Muscle layer of colon (tissue), 2 donors: ENCODE results near the gene MYO1G.

Experiments used
- H3K27ac ChIP-seq: one replicate; pipeline ENCODE4 v1.7.0; 2013; ENCODE audit warnings: low read depth, mild to moderate bottlenecking, low read length, moderate library complexity
- H3K27me3 ChIP-seq, 2 donors: one replicate each; pipeline ENCODE4 v1.7.0; 2013; ENCODE audit warnings: low read length in 2 of 2, mild to moderate bottlenecking in 2 of 2; ENCODE audit not compliant: insufficient read depth in 2 of 2, control insufficient read depth in 1 of 2
- H3K36me3 ChIP-seq: one replicate; pipeline ENCODE4 v1.7.0; 2013; ENCODE audit warnings: mild to moderate bottlenecking, low read length; ENCODE audit not compliant: insufficient read depth
- H3K4me1 ChIP-seq: one replicate; pipeline ENCODE4 v1.7.0; 2013; ENCODE audit warnings: mild to moderate bottlenecking, low read length; ENCODE audit not compliant: insufficient read depth
- H3K4me3 ChIP-seq, 2 donors: one replicate each; pipeline ENCODE4 v1.7.0; 2013; ENCODE audit warnings: low read length in 2 of 2, low read depth in 1 of 2, mild to moderate bottlenecking in 1 of 2, moderate library complexity in 1 of 2
- H3K9ac ChIP-seq: one replicate; pipeline ENCODE4 v1.7.0; 2013; ENCODE audit warnings: low read length
- H3K9me3 ChIP-seq: one replicate; pipeline ENCODE4 v1.7.0; 2013; ENCODE audit warnings: mild to moderate bottlenecking, low read length
- donor health status: abdominal sarcoma.
- donor health status: Adenocarcinoma of cecum.

Gene MYO1G

DNA sequence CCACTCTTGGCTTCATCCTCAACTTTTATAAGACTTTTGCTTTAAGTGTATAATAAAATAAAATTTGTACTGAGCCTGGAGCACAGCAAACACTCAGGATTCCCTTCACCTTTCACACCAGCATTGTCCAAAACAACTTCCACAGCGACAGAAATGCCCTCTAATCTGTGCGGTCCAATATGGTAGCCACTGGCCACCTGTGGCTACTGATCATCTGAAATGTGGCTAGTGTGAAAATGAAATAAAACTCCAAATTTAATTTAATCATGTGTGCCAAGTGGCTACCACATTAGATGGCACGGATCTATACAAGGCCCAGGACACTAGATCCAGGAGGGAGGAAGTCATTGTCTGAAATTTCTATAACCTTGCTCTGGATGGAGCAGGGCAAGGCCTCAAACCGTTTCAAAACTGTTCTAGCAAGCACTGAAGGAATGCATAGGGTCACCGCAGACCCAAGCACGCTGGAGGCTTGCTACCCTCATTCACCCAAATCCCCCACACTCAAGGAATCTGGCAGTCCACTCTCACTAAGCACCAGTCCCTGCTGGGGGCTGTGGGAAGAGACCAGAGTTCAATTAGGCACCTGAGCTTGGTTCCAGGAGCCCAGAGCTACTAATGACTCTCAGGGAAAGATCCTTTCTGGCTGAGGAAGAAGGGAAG, 6.3 kb upstream of the MYO1G start:
- H3K9ac ChIP-seq: no peak overlapping the region
- H3K36me3 ChIP-seq: peaks cover 31% of the 10 kb centered on the region
- peak overlapping the region; percentile 83 for H3K27ac ChIP-seq
- no peaks in the 10 kb centered on the region for H3K9me3 ChIP-seq
- H3K27me3 ChIP-seq: no peaks in the 10 kb centered on the region
- peaks cover 18% of the 10 kb centered on the region for H3K4me1 ChIP-seq
- H3K4me3 ChIP-seq: no peak overlapping the region

DNA sequence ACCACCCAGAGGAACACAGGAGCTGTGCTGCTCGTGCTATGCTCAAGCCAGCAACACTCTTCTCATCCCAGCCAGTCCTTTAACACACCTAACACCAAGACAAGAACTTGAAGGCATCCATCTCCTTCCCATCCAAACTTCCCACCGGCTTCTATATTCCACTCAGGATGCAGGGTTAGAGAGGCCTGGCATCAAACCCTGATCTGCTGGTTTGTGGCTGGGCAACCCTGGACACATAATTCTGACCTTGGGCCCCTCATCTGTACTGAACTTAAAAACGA, 5.6 kb upstream of the MYO1G start:
- Histone ChIP-seq H3K4me1 (peaks cover 18% of the 10 kb centered on the region), H3K27ac (no peak overlapping the region), H3K36me3 (peaks cover 31% of the 10 kb centered on the region), H3K9ac (no peak overlapping the region), H3K4me3 (no peak overlapping the region), H3K27me3 (no peaks in the 10 kb centered on the region), H3K9me3 (no peaks in the 10 kb centered on the region)

DNA sequence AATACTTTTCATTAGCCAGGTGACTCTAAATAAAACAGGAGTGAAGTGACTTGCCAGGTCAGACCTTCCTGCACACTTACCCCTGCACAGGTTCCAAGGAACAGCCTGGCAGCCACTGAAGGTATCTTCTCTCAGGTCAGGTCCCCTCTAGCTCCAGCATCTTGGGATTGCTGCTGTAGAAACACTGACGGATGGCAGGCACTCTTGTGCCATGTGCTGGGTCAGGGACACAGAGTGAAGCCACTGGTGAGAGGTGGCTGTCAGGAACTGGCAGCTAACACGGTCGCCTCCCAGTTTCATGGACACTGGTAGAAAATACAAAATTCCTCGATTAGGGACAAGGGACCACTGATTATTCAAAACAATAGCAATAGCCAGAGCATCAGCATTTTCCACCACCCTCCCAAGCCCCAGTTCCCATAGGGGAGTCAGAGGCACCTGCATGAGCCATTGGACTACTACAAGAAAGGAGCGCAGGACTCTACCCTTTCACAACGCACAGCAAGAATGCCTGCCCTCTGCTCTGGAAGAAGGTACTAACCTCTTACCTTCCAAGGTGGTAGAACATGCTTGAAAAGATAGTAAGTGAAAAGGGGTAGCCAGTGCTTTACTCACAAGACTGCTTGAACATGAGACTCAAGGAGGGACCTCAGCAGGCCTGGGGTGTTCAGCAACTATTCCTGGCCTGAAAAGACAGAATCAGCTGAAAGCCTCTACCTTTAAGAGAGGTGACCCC, 5.1 kb upstream of the MYO1G start:
- H3K4me3 ChIP-seq: no peak overlapping the region
- H3K27ac ChIP-seq: no peak overlapping the region
- H3K27me3 ChIP-seq: no peaks in the 10 kb centered on the region
- H3K4me1 ChIP-seq: peaks cover 18% of the 10 kb centered on the region
- H3K36me3 ChIP-seq: peaks cover 31% of the 10 kb centered on the region
- no peak overlapping the region for H3K9ac ChIP-seq
- H3K9me3 ChIP-seq: no peaks in the 10 kb centered on the region

DNA sequence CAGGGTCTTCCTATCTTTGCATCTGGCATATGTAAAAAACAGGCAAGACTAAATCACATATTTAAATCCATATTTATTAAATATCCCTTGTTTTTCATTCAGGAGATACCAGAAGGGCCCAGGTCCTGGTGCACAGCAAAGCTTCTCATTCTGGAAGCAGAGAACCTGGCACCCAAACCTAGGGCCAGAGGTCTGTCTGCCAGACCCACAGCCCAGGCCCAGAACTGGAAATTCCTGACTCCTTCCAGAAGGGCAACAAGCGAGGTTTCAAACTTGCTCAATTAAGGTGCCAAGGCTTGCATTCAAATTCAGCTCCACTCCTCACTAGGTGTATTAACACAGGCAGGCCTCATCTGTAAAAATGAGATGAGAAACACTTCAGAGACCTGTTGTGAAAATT, 4.2 kb upstream of the MYO1G start:
- Histone ChIP-seq H3K27ac (no peak overlapping the region), H3K4me1 (peaks cover 18% of the 10 kb centered on the region), H3K27me3 (no peaks in the 10 kb centered on the region), H3K36me3 (peaks cover 31% of the 10 kb centered on the region), H3K9me3 (no peaks in the 10 kb centered on the region), H3K9ac (no peak overlapping the region), H3K4me3 (no peak overlapping the region)

DNA sequence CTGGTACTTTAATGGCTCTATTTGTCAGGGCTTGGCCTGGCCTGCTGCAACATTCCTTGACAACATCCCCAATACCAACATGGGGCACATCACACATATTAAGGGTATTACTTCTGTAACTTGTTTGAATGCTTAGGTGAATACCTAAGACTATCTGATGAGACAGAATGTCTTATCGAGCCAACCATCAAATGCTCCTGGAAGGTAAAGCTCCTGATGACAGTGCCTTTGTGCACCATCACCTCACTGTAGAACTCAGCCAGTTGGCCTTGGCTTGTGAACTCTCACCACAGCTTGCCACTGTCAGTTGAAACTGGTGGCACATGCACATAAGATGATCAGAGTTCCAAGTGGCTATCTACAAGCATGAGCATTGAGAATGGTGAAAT, 3.7 kb upstream of the MYO1G start:
- Histone ChIP-seq H3K27ac (no peak overlapping the region), H3K9me3 (no peaks in the 10 kb centered on the region), H3K4me1 (peaks cover 18% of the 10 kb centered on the region), H3K4me3 (no peak overlapping the region), H3K27me3 (no peaks in the 10 kb centered on the region), H3K36me3 (peaks cover 31% of the 10 kb centered on the region), H3K9ac (no peak overlapping the region)

DNA sequence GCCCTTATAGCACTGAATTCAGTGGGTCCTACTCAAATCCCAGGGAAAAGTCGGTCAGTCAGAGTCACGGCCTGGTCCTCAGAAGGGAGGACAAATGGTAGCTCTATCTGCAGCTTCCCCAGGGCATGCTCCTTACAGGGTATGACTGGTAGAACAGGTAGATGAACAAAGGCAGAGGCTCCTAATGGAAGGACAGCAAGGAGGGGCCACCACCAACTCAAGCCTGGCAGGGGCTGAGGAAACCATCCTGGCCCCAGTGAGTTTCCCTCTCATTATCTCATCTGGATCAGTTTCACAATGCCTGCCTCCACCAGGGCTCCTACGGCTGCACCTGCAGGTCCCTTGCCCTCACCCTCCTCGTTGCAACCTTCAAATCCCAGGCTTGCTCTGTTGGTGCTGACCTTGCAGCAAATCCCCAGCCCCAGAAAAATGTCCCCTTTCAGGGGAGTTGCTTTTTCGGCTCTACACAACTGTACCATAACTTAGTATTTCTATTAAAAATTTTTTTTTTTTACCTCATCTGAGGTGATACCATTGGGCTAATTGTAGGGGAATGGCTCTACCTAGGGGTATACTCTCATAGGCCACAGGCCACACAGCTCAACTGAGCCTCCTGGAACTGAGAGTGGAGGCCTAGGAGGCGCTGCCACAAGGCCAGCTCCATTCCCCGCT, 2.4 kb upstream of the MYO1G start:
- H3K36me3 ChIP-seq: peaks cover 31% of the 10 kb centered on the region
- no peaks in the 10 kb centered on the region for H3K9me3 ChIP-seq
- peak overlapping the region; percentile 12 for H3K27ac ChIP-seq
- H3K4me3 ChIP-seq: no peak overlapping the region
- H3K9ac ChIP-seq: no peak overlapping the region
- H3K27me3 ChIP-seq: no peaks in the 10 kb centered on the region
- peaks cover 16% of the 10 kb centered on the region for H3K4me1 ChIP-seq

DNA sequence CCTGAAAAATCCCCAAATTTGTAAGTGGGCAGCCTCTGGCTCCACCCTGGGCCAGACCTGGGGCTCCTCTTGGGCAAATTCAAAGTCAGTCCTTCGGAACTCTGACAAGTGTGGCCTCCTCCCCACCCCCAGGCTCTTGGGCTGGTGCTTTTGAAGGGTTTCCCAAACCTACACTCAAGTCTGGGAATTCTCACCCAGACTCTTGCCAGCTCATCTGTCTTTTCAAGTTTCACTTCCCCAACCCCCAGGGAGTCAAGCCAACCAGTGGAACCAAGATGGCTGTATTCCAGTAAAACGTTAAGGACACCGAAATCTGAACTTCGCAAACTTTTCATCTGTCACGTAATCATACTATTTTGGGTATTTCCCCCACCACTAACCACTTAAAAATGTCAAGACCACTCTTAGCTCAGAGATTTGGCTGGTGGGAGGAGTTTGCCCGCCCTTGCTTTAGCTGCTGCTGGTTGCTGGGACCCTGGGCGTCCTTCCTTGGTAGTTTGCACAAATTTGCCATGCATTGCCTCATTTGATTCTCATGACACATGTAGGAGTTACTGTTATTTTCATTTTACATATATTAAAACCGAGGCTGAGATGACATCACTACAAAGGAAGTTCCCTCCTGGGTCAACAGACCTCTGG, 1.7 kb upstream of the MYO1G start:
- Histone ChIP-seq H3K36me3 (peaks cover 31% of the 10 kb centered on the region), H3K27me3 (no peaks in the 10 kb centered on the region), H3K27ac (peak overlapping the region; percentile 10), H3K9me3 (no peaks in the 10 kb centered on the region), H3K4me1 (peaks cover 10% of the 10 kb centered on the region), H3K4me3 (no peak overlapping the region), H3K9ac (no peak overlapping the region)

DNA sequence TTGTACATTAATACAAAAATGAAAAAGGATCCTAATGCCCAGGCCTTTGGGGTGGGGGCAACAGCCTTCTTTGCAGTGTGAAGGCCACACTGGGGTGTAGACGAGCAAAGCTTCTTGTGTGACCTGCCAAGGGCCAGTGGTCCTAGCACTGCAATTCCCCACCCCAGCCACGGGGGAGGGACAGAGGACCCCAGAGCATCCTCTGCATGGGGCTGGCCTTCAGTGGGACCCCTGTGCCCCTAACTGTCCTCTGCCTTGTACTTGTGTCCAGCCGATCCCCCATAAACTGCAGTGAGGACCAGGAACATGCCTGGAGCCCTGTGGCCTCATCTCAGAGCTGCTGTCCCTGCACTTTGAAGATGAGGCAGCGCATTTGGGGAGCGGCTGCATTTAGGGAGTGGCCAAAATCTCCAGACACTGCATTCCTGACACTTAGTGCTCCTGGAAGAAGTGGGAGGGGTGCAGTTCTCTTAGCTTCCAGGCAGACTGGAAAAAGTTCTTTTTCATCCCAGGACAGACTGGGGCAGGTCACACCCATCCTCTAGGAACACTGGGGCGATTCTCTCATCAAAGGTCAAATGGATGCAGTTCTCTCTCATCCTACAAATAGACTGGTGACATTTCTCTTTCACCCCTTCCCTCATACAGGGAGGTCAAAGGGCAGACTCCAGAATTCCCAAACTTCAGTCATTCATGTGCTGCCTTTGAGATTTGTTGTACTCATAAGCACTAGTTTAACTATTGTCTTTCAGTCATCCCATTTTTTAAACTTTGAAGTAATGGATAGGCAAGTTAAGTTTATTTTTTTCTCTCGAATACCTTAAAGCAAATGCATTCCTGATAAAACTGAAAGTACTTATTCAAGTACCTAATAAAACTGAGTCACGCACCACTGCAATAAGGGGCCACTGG, 922 bp upstream of the MYO1G start:
- no peaks in the 10 kb centered on the region for H3K27me3 ChIP-seq
- peaks cover 27% of the 10 kb centered on the region for H3K36me3 ChIP-seq
- H3K9ac ChIP-seq: no peak overlapping the region
- no peak overlapping the region for H3K4me3 ChIP-seq
- H3K4me1 ChIP-seq: peaks cover 4% of the 10 kb centered on the region
- H3K27ac ChIP-seq: peak overlapping the region; percentile 10
- no peaks in the 10 kb centered on the region for H3K9me3 ChIP-seq

DNA sequence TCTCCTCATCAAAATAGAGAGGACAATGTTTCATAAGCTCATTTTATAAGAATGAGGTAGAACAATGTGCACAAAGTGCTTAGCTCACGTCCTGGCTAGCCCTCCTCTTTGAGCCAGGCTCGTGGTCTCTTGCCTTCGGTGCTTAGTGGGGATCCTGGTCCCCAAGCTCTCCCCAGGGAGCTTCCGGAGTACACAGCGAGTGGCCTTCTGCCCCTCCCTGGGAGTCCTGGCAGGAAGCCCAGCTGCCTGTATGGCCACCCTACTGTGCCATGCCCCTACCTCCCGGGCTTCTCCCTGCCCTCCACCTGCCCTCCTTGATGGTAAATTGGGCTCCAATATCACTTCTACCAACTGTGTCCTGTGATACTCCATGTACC, 868 bp downstream of the MYO1G start:
- no peaks in the 10 kb centered on the region for H3K27me3 ChIP-seq
- no peaks in the 10 kb centered on the region for H3K9me3 ChIP-seq
- H3K27ac ChIP-seq: no peak overlapping the region
- no peak overlapping the region for H3K9ac ChIP-seq
- no peaks in the 10 kb centered on the region for H3K4me1 ChIP-seq
- H3K4me3 ChIP-seq: no peak overlapping the region
- peaks cover 9% of the 10 kb centered on the region for H3K36me3 ChIP-seq

DNA sequence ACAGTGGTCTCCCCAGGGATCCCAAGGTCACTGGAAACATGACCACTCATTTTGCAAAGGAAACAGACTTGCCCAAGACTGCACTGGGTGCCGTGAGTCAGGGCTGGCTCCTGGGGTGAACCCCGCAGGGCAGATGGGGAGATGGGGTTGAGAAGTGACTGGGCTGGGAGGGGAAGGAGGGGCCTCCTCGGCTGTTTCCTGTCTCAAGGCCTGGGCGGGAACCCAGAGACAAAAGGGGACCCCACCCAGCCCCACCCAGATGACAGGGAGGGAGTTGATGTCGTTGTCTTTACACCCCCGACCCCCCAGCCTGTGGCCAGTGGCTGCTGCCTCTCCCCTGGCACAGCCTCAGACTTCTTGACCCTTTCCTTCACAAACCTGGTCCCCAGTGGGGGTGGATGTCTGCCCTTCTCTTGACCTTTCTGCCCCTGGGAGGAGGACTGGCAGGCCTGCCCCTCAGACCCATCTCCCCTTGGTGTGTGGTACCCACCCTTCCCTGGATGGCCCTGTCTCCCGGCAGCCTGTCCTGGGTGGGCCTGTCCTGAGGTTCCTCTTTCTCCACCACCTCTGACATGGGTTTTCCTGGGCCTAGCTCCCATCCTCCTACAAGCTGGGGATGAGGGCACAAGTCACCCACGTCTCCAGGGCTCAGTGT, 1.4 kb downstream of the MYO1G start:
- Histone ChIP-seq H3K9ac (no peak overlapping the region), H3K36me3 (peaks cover 4% of the 10 kb centered on the region), H3K4me3 (no peak overlapping the region), H3K4me1 (no peaks in the 10 kb centered on the region), H3K9me3 (no peaks in the 10 kb centered on the region), H3K27me3 (no peaks in the 10 kb centered on the region), H3K27ac (no peak overlapping the region)
